Measurements from ENCODE around the gene NUBP2.

Gene NUBP2

GRCh38 chr16:1831186-1832075, 48.7 kb downstream of the NUBP2 start:
- DNase-seq = no peak

- DNase-seq = no peak
Measured at GRCh38 chr16:1832838-1833454, 50.2 kb downstream of the NUBP2 start.

GRCh38 chr16:1834096-1834495, 51.3 kb downstream of the NUBP2 start:
- DNase-seq = no peak
